ENCODE measurements around the gene CCPG1.

Gene CCPG1

DNA sequence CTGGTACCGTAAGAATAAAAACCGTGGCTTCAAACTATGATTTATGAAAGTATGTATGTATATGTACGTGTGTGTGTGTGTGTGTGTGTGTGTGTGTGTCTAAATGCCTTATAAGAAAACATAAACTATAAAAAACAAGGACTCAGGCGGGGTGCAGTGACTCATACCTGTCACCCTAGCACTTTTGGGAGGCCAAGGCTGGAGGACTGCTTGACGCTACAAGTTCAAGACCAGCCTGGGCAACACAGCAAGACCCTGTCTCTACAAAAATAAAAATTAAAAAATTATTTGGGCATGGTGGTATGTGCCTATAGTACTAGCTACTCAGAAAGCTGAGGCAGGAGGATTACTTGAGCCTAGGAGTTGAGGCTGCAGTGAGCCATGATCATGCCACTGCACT lies 29.1 kb downstream of the CCPG1 start:
- DNase-seq = no peak

DNA sequence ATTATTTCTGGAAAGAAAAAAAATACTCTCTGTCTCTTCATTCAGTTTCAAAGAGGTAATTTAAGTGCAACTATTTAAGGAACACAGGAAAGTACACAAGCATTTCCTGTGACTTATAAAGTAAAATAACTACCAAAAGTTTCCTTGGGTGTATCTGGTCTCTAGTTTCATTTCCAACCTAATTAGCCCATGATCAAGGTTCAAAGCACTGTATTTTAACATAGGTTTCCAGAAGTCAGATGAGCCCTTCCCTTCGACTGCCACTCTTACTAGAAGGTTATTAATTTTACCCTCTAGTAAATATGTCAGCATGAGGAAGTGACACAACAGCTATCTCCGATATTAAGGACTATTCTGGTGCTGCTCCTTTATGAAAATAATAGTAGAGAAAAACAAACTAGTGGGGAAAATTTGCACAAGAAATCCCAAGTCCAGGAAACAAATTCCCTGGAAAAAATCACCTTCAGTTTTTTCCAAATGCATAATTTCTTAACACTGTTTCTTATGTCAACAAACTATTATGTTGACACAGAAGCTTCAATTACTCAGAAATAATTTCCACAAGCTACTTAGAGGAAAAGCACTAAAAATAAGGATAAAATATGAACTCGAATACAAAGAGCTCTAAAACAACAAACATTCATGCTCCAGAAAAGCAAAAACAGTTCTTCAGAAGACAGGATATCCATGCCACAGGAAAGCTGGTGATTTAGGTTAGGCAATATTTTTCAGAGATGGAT lies 35.3 kb downstream of the CCPG1 start:
- no peak for DNase-seq

DNA sequence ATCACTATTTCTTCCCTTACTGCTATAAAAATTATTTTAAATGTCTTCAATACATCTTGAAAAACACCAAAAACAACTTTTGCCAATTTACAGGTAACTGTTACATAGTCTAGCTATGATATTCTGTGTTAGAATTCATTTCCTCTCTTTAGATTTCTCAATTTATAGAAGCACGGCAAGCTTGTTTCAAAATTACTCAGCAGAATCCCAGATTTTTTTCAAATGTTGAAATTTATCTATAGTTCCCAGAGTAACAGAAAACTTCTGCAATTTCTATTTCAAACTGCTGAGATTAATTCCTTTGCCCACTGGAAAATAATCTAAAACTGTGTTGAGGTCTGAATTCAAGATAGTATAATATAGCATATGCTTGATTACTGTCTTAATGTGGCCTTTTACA lies 41.2 kb downstream of the CCPG1 start:
- peak; percentile 20 for DNase-seq

DNA sequence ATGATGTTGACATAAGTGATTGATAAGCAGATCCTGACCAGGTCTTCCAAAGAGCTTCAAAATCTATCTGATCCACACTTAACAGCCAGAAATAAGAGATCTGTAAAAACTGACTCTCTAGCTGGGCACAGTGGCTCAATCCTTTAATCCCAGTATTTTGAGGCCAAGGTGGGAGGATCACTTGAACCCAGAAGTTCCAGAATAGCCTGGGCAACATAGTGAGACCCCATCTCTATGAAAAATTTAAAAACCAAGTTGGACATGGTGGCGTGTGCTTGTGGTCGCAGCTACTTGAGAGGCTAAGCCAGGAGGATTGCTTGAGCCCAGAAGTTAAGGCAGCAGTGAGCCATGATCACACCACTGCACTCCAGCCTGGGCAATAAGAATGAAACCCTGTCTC lies 45.5 kb downstream of the CCPG1 start:
- no peak for DNase-seq

DNA sequence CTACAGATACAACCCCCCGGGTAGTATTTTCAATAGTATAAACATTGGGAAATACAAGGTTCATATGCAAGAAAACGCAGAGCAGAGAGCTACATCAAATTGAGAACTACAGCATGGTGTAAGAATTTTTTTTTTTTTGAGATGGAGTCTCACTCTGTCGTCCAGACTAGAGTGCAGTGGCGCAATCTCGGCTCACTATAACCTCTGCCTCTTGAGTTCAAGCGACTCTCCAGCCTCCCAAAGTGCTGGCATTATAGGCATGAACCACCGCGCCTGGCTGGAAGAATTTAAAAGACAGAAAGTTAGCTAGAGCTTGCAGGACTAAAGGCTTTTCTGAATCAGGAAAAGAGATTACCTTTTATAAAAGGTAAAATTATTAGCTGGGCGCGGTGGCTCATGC lies 47.1 kb downstream of the CCPG1 start:
- no peak for DNase-seq

DNA sequence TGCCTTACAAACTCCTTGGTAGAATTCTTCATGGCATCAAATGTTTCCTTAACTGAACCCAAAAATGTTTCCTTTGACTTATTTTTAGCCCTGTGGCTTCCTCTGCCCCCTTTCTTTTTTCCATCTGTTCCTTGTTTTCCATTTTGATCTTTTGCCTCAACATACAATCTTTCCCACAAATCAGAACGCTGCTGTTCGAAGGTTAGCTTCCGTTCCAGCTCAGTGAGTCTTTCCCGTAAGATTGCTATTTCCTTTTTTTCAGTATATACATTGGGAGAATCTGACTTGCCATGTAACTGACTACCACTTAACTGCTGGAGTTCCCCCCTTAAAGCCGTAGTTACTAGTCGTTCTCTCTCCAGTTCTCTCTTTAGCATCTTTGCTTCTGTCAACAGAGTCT lies 47.9 kb downstream of the CCPG1 start:
- no peak for DNase-seq

DNA sequence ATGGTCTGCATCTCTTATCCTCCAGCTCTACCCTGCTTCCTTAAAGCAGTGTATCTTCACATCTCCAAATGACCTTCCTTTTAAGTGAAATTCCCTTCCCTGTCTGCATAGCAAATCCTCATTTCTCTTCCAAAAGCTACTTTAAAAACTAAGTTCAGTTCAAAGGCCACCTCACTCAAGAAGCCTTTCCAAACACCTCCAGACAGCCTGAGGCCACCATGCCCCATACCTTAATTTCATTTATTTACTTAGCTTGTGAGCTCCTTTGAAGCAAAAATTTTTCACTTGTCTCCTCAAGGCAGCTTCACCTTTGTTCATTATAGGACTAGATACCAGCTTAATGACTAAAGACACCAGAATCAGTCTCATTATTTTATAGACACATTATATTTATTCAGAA lies 49.7 kb downstream of the CCPG1 start:
- DNase-seq = no peak

DNA sequence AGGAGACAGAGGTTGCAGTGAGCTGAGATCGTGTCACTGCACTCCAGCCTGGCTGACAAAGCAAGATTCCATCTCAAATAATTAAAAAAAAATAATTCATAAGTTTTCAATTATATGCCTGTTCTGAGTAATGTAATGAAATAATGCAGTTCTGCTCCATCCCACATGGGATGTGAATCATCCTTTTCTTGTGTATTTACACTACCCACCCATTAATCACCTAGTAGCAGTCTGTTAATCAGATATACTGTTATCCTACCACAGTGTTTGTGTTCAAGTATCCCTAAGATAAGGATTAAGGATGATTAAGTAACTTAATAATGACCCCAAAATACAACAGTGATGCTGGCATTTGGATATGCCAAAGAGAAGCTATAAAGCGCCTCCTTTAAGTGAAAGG lies 50.4 kb downstream of the CCPG1 start:
- no peak for DNase-seq

DNA sequence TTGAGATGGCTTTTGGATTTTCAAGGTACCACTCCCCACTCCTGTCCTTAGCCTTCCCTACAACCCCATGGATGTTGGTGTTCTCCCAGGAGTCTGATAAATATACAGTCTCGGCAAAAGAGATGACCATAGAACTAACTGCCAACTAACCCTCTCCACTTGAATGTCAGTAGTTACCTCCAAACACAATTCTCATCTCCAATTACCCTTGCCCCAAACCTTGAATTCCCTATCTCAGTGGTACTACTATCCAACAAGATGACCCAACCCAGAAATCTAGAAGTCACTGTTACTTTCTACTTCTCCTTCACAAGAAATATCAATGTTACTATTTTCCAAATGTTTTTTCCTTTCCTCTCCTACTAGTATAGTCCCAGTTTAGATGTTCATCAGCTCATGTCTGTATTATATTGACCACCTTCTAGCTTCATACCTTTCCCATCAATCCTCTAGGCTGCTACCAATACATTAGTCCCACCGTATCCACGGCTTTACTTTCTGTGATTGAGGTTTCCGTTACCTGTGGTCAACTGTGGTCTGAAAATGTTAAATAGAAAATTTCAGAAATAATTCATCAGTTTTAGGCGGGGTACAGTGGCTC lies 51.1 kb downstream of the CCPG1 start:
- DNase-seq = no peak

DNA sequence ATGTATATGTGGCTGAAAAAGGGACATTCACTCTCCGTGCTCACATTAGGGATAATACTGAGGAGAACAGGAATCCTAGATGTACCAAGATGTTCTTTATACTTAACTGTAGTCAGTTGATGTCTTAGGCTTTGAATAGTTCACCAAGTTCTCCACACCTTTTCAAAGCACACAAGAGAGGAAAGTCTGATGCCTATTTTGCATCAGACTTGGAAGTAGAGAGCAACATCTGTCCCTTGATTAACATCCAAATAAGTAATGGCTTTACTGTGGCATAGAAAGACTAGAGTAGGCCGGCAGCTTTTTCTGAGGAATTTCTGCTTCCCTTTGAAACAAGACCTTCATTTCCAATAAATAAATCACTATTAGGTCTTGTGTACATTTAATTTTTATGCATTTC lies 55.1 kb downstream of the CCPG1 start:
- no peak for DNase-seq

DNA sequence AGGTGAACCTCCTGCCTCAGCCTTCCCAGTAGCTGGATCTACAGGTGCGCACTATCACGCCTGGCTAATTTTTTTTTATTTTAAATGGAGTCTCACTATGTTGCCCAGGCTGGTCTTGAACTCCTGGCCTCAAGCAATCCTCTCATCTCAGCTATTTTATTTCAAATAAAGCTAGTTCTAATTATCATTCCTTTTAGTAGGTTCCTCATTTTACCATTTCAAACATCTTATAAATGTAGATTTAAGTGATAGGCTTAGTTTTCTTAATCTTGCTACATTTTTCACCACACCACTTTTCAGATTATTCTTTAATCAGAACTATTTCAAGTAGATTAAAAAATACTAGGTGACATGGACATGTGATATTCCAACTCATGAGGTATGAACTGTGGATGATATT lies 58.9 kb downstream of the CCPG1 start:
- no peak for DNase-seq

DNA sequence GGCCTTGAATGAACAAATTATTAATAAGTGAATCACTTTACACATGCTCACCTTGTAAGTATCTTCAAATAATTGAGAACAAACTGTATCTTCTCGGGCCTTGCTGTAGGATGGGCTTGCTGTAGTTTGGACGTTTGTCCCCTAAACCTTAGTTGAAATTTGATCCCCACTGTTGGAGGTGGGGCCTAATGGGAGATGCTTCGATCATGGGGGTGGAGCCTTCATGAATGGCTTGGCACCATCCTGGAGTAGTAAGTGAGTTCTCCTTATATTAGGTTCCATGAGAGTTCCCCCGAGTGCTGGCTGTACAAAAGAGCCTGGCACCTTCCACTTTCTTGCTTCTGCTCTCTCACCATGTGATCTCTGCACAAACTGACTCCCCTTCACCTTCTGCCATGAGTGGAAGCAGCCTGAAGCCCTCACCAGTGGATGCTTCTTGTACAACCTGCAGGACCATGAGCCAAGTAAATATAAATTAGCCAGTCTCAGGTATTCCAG lies 59.8 kb downstream of the CCPG1 start:
- peak; percentile 8 for DNase-seq

DNA sequence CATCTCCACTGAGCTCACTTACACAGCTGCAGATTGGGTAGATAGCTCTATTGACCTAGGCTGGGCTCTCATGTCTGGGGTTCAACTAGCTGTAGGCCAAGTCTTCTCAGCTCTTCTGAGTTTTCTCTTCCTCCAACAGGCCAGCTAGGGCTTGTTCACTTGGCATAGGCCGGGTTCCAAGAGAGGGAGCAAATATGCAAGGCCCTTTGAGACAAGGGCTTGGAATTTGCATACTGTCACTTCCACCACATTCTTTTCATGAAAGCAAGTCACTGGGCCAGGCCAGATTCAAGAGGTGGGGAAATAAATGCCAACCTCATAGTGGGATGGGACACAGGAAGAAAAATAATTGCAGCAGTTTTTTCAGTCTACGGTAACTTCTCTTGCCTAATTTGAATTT lies 64.0 kb downstream of the CCPG1 start:
- no peak for DNase-seq

DNA sequence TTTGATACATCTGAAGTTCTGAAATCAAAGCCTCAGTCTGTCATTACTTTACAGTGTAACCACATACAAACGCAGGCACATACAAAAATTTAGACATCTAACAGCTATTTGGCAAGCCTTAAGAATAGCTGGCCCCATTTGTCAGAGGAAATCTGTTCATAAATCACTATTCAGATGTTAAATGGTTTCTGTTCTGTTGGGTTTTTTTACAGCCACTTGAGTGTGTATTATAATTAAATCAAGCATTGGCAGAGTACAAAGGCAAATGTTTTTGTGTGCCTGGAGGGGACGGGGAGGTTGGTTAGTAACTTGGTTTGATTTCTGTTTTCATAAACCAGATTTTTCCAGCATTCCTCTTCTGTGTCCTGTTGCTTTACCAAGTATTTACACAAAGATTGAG lies 65.0 kb downstream of the CCPG1 start:
- no peak for DNase-seq

DNA sequence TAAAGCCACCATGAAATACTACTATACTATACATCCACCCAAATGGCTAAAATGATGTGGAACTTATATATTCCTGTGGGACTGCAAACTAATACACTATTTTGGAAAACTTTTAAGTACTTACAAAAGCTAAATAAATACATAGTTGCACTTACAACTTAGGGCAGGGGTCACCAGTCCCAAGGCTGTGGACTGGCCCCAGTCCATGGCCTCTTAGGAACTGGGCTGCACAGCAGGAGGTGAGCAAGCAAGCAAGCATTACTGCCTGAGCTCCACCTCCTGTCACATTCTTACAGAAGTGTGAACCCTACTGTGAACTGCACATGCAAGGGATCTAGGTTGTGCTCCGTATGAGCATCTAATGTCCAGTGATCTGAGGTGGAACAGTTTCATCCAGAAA lies 71.0 kb downstream of the CCPG1 start:
- DNase-seq = no peak

DNA sequence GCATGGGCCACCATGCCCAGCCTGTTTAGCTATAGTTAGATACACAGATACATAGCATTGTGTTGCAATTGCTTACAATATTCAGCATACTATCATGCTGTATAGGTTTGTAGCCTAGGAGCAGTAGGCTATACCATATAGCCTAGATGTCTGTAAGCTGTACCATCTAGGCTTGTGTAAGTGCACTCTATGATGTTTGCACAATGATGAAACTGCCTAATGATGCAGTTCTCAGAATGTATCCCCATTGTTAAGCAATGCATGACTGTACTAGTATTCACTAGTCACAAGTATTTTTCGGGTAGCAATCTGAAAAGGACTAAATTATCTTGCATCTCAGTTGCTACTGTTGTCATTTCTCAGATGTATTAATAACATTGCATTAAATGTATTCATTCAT lies 73.2 kb downstream of the CCPG1 start:
- DNase-seq = peak; percentile 79

DNA sequence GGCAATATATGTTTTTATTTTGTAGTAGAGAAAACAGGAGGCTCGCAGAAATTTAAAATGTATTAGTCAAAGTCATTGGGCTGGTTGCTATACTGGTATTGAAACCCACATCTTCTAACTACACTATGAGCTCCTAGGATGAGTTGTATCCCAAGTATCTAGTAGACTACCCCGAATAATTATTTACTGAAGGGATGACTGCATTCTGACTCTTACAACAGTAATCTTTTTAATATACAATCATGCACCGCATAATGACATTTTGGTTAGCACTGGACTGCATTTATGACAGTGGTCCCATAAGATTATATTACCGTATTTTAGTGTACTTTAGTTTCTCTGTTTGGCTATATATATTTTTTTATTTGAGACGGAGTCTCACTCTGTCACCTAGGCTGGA lies 73.8 kb downstream of the CCPG1 start:
- no peak for DNase-seq

DNA sequence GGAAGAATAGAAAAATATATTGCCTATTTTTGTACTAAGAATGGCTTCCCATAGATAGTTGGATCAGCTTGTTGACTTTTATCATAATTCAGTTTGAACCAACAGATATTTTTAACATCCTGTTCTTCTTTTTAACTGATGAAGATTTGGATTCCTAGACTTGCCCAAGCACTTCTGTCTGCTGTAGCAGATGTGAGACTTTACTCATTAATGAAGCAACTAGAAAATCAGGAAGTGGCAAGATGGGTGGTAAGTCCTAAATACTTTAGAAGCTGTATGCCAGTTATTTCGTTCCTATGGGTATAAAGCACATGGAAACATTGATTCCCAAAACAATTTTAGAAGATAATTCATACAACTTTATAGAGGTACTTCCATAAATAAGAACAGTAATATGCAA lies 80.8 kb downstream of the CCPG1 start:
- DNase-seq = peak; percentile 95

DNA sequence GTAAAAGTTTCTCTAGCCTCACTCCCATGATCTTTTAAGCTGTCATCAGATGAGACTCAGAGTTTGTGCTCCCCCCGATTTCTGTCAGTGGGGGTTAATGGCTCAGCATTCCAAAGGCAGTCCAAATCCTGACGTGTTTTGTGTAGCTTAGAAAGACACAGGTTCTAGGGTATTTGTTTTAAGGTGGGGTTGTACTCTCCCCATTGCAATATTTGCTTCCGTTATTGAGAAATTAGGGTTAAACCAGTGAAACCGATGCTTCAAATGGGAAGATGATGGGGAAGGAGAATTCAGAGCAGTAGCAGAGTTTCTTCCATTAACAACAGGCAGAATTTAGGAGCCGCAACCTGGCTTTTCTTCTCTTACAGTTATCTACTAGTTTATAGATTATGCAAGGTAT lies 85.7 kb downstream of the CCPG1 start:
- peak; percentile 73 for DNase-seq

DNA sequence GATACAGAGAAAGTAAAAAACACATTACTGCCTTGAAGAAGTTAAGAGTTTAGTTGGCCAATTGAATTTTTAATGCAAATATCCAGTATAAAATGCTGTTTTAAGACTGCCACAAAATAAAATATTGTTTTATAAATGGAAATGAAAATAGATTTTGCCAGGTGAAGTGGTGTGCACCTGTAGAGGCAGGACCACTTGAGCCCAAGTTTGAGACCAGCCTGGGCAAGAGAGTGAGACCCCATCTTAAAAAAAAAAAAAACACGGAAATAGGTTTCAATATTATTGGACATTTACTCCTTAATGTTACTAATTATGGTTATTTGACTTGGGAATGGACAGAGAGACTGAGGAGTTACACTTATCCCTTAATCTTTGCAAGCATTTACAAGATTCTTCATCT lies 87.2 kb downstream of the CCPG1 start:
- DNase-seq = no peak

DNA sequence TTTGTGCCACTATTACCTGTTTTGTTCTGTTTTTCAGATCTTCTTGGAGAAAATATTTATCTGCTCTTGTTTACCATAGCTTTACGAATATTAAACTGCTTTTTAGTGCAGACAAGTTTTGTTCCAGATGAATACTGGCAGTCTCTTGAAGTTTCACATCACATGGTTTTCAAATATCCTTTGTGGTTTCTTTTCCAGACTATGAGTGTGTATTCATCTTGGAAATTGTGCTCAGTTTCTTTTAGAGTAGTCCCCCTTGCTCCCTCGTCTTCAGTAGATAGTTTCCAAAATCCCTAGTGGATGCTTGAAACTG lies 88.0 kb downstream of the CCPG1 start:
- DNase-seq = no peak

DNA sequence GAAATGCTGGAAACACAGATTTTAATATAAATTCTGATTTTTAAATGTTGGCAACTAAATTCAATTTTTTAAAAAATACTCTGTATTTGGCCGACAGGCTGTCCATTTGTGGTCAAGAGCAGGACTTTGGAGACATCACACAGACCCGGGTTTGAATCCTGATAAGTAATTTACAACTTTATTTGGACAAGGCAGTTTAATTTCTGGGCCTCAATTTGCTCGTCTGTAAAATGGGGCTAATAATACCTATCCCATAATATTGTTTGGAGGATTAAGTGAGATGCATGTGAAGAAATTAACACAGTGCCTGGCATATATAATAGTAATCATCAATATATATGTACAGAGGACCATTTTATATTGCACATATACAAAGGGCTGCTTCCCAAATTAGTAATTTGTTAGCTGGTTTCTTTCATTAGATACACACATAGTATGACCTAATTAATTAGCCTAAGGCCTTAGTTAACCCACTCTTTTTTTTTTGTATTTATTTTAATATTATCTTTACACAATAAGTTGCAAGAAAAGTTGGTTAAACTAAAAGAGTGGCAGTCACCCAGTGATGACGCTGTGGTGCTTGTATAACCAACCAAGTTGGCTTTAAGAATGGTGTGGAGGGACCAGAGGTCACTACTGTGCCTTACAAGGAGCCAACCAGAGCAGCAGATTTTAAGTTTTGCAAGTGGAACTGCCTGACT lies 88.5 kb downstream of the CCPG1 start:
- peak; percentile 67 for DNase-seq

DNA sequence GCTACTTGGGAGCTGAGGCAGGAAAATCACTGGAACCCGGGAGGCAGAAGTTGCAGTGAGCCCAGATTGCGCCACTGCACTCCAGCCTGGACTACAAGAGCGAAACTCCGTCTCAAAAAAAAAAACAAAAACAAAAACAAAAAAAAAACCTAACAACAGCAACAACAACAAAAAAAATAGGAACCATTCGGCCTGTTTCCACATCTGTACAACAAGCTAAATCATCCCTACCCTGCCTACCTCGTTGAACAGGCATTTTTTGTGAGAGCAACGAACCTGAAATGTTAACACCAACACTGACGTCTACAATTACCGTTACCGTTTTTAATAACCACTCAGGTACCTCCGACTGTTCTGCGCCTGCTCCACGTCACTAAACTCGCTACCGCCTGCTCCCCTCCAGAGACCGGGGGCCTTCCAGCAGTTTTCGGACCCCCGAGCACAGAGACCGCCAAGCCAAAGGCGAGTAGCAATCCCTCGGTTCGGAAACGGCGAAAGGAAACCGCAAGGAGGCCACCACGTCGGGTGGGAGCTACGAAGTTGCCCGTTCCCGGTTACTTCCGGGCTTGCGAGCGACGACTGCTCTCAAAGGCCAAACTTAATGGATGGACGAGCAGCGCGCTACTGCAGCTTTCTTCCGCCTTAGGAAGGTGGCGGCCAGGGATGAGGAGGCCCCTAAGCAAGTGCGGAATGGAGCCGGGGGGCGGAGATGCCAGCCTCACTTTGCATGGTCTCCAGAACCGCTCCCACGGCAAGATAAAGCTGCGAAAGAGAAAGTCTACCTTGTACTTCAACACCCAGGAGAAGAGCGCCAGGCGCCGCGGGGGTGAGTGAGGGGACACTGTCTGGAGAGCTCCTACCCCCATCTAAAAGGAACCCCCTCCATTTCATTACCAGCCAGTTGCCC lies 89.3 kb downstream of the CCPG1 start, which contains the start of the genes PIGB and PIGBOS1:
Gene PIGB (plus strand): TSS at position 635 of the 907 bp plus-strand sequence. CDS start 29 bp downstream, at position 664.
Gene PIGBOS1 (minus strand): TSS at position 536 of the 907 bp plus-strand sequence. CDS start 1,331 bp downstream, outside the sequence.
- peak; percentile 91 for DNase-seq
